ENCODE measurements around the gene ERAS.

ERAS gene

DNA sequence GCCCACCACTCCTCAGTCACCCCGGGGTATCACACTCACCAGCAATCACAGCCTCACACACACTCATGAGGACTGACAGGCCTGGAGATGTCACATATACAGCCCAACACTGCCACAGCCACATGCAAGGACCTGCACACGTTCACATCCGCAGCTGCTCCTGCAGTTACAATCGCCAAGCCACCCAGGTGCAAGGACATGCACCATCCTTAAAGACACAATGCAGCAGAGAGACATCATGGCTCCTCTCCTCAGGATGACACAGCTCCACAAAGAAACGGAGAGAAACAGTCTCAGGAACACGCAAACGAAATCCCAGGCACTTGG is 8.0 kb downstream of the ERAS start:
- TF ChIP-seq EZH2phosphoT487 (IDR thresholded peaks at IDR 0.05; ENCODE audit: borderline replicate concordance), result no peak
- TF ChIP-seq, protein P1, sequence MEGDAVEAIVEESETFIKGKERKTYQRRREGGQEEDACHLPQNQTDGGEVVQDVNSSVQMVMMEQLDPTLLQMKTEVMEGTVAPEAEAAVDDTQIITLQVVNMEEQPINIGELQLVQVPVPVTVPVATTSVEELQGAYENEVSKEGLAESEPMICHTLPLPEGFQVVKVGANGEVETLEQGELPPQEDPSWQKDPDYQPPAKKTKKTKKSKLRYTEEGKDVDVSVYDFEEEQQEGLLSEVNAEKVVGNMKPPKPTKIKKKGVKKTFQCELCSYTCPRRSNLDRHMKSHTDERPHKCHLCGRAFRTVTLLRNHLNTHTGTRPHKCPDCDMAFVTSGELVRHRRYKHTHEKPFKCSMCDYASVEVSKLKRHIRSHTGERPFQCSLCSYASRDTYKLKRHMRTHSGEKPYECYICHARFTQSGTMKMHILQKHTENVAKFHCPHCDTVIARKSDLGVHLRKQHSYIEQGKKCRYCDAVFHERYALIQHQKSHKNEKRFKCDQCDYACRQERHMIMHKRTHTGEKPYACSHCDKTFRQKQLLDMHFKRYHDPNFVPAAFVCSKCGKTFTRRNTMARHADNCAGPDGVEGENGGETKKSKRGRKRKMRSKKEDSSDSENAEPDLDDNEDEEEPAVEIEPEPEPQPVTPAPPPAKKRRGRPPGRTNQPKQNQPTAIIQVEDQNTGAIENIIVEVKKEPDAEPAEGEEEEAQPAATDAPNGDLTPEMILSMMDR (conservative IDR thresholded peaks at IDR 0.05; ENCODE audit: low read length), result no peak
- H3K9me3 ChIP-seq (ENCODE audit: insufficient read depth, low read depth, low read length), result no peaks in the 10 kb centered on the region
- no peak overlapping the region for H3K9ac ChIP-seq (ENCODE audit: low read depth, low read length, poor library complexity, severe bottlenecking)
- no peaks in the 10 kb centered on the region for H3K79me2 ChIP-seq (ENCODE audit: insufficient read depth, low read length)
- no peaks in the 10 kb centered on the region for H3K36me3 ChIP-seq (ENCODE audit: insufficient read depth, low read length)
- no peaks in the 10 kb centered on the region for H3K9me2 ChIP-seq (replicated peaks; ENCODE audit: low read depth, low read length)
- no peaks in the 10 kb centered on the region for H3F3A ChIP-seq (ENCODE audit: low read depth)
- H3K4me1 ChIP-seq (ENCODE audit: insufficient read depth, low read length, poor library complexity, severe bottlenecking), result no peaks in the 10 kb centered on the region
- no peaks in the 10 kb centered on the region for H4K20me1 ChIP-seq (ENCODE audit: insufficient read depth, low read length, poor library complexity, severe bottlenecking)
- no peak overlapping the region for H3K4me2 ChIP-seq (ENCODE audit: low read depth, low read length, poor library complexity, severe bottlenecking)
- H3K4me3 ChIP-seq (ENCODE audit: low read length, poor library complexity, severe bottlenecking), result no peak overlapping the region
- H2AFZ ChIP-seq (ENCODE audit: low read length), result no peak overlapping the region
- H3K27me3 ChIP-seq (ENCODE audit: insufficient read depth, low read length, poor library complexity, severe bottlenecking), result no peaks in the 10 kb centered on the region

DNA sequence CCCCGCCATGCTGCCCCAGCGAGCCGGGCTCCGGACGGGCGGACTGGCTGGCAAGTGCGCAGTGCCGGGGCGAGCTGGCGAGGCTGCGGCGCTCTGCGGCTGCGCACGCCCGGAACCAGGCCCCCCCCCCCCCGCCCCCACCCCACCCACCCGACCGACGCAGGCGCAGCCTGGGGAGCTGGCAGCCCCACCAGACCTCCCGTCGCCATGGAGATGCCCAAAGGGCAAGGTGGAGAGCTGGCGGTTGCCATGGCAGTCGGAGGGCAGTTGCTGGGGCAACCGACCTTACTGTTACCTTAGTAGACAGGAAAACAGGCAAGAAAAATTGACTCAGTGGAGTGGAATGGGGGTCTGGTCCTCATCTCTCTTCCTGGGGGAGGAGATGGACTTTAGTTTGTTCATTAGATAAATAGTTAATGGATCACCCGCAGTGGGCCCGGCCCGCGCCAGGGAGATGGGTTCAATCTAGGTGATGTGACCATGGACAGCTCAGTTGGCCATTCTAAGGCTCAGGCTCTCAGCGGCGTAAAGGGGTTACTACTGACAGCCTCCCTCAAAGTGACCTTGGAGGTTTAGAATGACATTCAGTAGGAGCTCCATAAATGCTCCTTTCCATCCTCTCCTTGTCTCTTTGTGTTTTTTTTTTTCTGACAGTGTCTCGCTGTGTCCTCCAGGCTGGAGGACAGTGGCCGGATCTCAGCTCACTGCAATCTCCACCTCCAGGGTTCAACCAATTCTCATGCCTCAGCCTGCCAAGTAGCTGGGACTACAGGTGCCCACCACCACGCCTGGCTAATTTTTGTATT is 9.4 kb downstream of the ERAS start, which contains the start of gene PCSK1N:
Gene PCSK1N (minus strand): TSS at position 87 of the 806 bp plus-strand sequence. CDS start 78 bp downstream, at position 9.
- Histone ChIP-seq H2AFZ (ENCODE audit: low read length) (no peak within 1 kb of the TSS), H3K27me3 (ENCODE audit: insufficient read depth, low read length, poor library complexity, severe bottlenecking) (no peaks in the 10 kb centered on the region), H3F3A (ENCODE audit: low read depth) (no peaks in the 10 kb centered on the region), H3K4me1 (ENCODE audit: insufficient read depth, low read length, poor library complexity, severe bottlenecking) (no peaks in the 10 kb centered on the region), H3K4me2 (ENCODE audit: low read depth, low read length, poor library complexity, severe bottlenecking) (no peak within 1 kb of the TSS), H3K9me2 (replicated peaks; ENCODE audit: low read depth, low read length) (no peaks in the 10 kb centered on the region), H3K9me3 (ENCODE audit: insufficient read depth, low read depth, low read length) (no peaks in the 10 kb centered on the region), H4K20me1 (ENCODE audit: insufficient read depth, low read length, poor library complexity, severe bottlenecking) (no peaks in the 10 kb centered on the region), H3K79me2 (ENCODE audit: insufficient read depth, low read length) (no peaks in the 10 kb centered on the region), H3K9ac (ENCODE audit: low read depth, low read length, poor library complexity, severe bottlenecking) (no peak within 1 kb of the TSS), H3K4me3 (ENCODE audit: low read length, poor library complexity, severe bottlenecking) (no peak within 1 kb of the TSS), H3K36me3 (ENCODE audit: insufficient read depth, low read length) (no peaks in the 10 kb centered on the region)
- TF ChIP-seq, protein P1 (conservative IDR thresholded peaks at IDR 0.05; ENCODE audit: low read length), result no peak
- TF ChIP-seq EZH2phosphoT487 (IDR thresholded peaks at IDR 0.05; ENCODE audit: borderline replicate concordance), result no peak

DNA sequence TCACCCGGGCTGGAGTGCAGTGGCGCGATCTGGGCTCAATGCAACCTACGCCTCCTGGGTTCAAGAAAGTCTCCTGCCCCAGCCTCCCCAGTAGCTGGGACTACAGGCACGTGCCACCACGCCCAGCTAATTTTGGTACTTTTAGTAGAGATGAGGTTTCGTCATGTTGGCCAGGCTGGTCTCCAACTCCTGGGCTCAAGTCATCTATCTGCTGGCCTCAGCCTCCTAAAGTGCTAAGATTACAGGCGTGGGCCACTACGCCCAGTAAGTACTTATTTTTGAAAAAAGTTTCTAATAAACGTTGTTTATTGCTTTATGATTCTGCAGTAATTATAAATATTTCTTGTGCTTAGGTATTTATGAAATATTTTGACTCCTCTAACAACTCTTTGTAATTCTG is 13.4 kb downstream of the ERAS start:
- H3K9me3 ChIP-seq (ENCODE audit: insufficient read depth, low read depth, low read length), result no peaks in the 10 kb centered on the region
- TF ChIP-seq, protein P1 (conservative IDR thresholded peaks at IDR 0.05; ENCODE audit: low read length), result no peak
- no peak for TF ChIP-seq EZH2phosphoT487 (IDR thresholded peaks at IDR 0.05; ENCODE audit: borderline replicate concordance)
- no peak overlapping the region for H3K9ac ChIP-seq (ENCODE audit: low read depth, low read length, poor library complexity, severe bottlenecking)
- H3K36me3 ChIP-seq (ENCODE audit: insufficient read depth, low read length), result no peaks in the 10 kb centered on the region
- no peaks in the 10 kb centered on the region for H4K20me1 ChIP-seq (ENCODE audit: insufficient read depth, low read length, poor library complexity, severe bottlenecking)
- no peak overlapping the region for H2AFZ ChIP-seq (ENCODE audit: low read length)
- no peaks in the 10 kb centered on the region for H3K4me1 ChIP-seq (ENCODE audit: insufficient read depth, low read length, poor library complexity, severe bottlenecking)
- no peaks in the 10 kb centered on the region for H3F3A ChIP-seq (ENCODE audit: low read depth)
- no peak overlapping the region for H3K4me3 ChIP-seq (ENCODE audit: low read length, poor library complexity, severe bottlenecking)
- H3K9me2 ChIP-seq (replicated peaks; ENCODE audit: low read depth, low read length), result no peaks in the 10 kb centered on the region
- H3K4me2 ChIP-seq (ENCODE audit: low read depth, low read length, poor library complexity, severe bottlenecking), result no peak overlapping the region
- H3K27me3 ChIP-seq (ENCODE audit: insufficient read depth, low read length, poor library complexity, severe bottlenecking), result no peaks in the 10 kb centered on the region
- no peaks in the 10 kb centered on the region for H3K79me2 ChIP-seq (ENCODE audit: insufficient read depth, low read length)

All from Loucy (cell line).